IMR-90 (cell line): ENCODE measurements around the gene MMD. TPM values are rescaled to one million over a fixed set of nuclear protein-coding genes. Genes with fewer than 3 reads are reported as not detected.

Source experiments
- ATAC-seq: fragments of 200-7000 bp; cut with Tn5 transposase; 2 replicates; pipeline ENCODE4 v1.9.1; 2020; ENCODE audit warnings: low read depth, mild to moderate bottlenecking, moderate library complexity
- BruUV-seq: library from RNA; stranded (reverse); fragments of 400-500 nt; replicated peaks from 2 replicates; lab custom pipeline; 2021; lab: Mats Ljungman, UMichigan
- CTCF ChIA-PET: fragments of 300-600 bp; formaldehyde crosslinking; extraction: SDS; loops from one replicate; lab custom pipeline; 2021; ENCODE audit warnings: antibody characterized with exemption; lab: Yijun Ruan, JAX
- POLR2A ChIA-PET: fragments of 300-600 bp; sonication (Branson Sonifier 250); formaldehyde crosslinking; loops from one replicate; lab custom pipeline; 2022; ENCODE audit warnings: antibody characterized with exemption; ENCODE audit not compliant: unreplicated experiment; lab: Charles Lee
- DNase-seq: peaks from one replicate; pipeline ENCODE4 v3.0.0; 2013
- H2AFZ ChIP-seq: replicated peaks from 2 replicates; pipeline ENCODE3; 2013; ENCODE audit warnings: low read length, mild to moderate bottlenecking; ENCODE audit not compliant: poor library complexity
- H2AK5ac ChIP-seq: 2 replicates; pipeline ENCODE4 v1.6.1; 2013; ENCODE audit warnings: low read depth, low read length, inconsistent platforms
- H2AK9ac ChIP-seq: replicated peaks from 2 replicates; pipeline ENCODE3; 2013; ENCODE audit warnings: mild to moderate bottlenecking, low read depth, low read length, moderate library complexity; ENCODE audit not compliant: poor library complexity
- H2BK120ac ChIP-seq: 2 replicates; pipeline ENCODE4 v1.6.1; 2013; ENCODE audit warnings: low read depth, low read length, inconsistent platforms
- H2BK15ac ChIP-seq: 3 replicates; pipeline ENCODE4 v1.6.1; 2013; ENCODE audit warnings: low read depth, low read length, inconsistent platforms
- H2BK20ac ChIP-seq: 2 replicates; pipeline ENCODE4 v1.6.1; 2013; ENCODE audit warnings: low read depth, mild to moderate bottlenecking, inconsistent platforms, low read length, moderate library complexity
- H2BK5ac ChIP-seq: 2 replicates; pipeline ENCODE4 v1.6.1; 2013; ENCODE audit warnings: mild to moderate bottlenecking, low read depth, low read length, inconsistent platforms; ENCODE audit not compliant: poor library complexity, severe bottlenecking
- H3K14ac ChIP-seq: replicated peaks from 2 replicates; pipeline ENCODE4 v1.6.1; 2013; ENCODE audit warnings: low read depth, low read length, inconsistent platforms
- H3K18ac ChIP-seq: 2 replicates; pipeline ENCODE4 v1.6.1; 2013; ENCODE audit warnings: low read depth, low read length, control low read depth
- H3K23ac ChIP-seq: 2 replicates; pipeline ENCODE4 v1.6.1; 2013; ENCODE audit warnings: low read depth, low read length, inconsistent platforms
- H3K27ac ChIP-seq: 2 replicates; pipeline ENCODE4 v1.5.1; 2013; ENCODE audit warnings: mild to moderate bottlenecking, control low read depth, low read length; ENCODE audit not compliant: insufficient read depth
- H3K27me3 ChIP-seq: 2 replicates; pipeline ENCODE4 v1.6.1; 2013; ENCODE audit warnings: low read length; ENCODE audit not compliant: control insufficient read depth, insufficient read depth
- H3K36me3 ChIP-seq: 2 replicates; pipeline ENCODE4 v1.6.1; 2013; ENCODE audit warnings: low read length, mixed read lengths; ENCODE audit not compliant: control insufficient read depth, insufficient read depth
- H3K4ac ChIP-seq: 2 replicates; pipeline ENCODE4 v1.6.1; 2013; ENCODE audit warnings: low read depth, low read length, inconsistent platforms
- H3K4me1 ChIP-seq: 2 replicates; pipeline ENCODE4 v1.6.1; 2013; ENCODE audit warnings: low read length, mixed read lengths; ENCODE audit not compliant: control insufficient read depth, insufficient read depth
- H3K4me2 ChIP-seq: 2 replicates; pipeline ENCODE4 v1.6.1; 2013; ENCODE audit warnings: low read depth, mild to moderate bottlenecking, control low read depth, low read length, moderate library complexity
- H3K4me3 ChIP-seq: 2 replicates; pipeline ENCODE4 v1.5.1; 2013; ENCODE audit warnings: low read depth, mild to moderate bottlenecking, control low read depth, low read length, moderate library complexity; ENCODE audit not compliant: insufficient read depth
- H3K56ac ChIP-seq: 2 replicates; pipeline ENCODE4 v1.6.1; 2013; ENCODE audit warnings: low read length, inconsistent platforms; ENCODE audit not compliant: insufficient read depth; ENCODE audit errors: extremely low read depth
- H3K79me1 ChIP-seq, 2 experiments: 2 replicates each; pipeline ENCODE4 v1.6.1; 2013; ENCODE audit warnings: low read length in 2 of 2, inconsistent platforms in 1 of 2, low read depth in 1 of 2
- H3K9ac ChIP-seq: 2 replicates; pipeline ENCODE4 v1.6.1; 2013; ENCODE audit warnings: low read depth, low read length, control low read depth
- H3K9me1 ChIP-seq: 2 replicates; pipeline ENCODE4 v1.6.1; 2013; ENCODE audit warnings: low read length, inconsistent platforms; ENCODE audit not compliant: insufficient read depth
- H3K9me3 ChIP-seq: 2 replicates; pipeline ENCODE4 v1.6.1; 2013; ENCODE audit warnings: low read length; ENCODE audit not compliant: control insufficient read depth, insufficient read depth
- H4K20me1 ChIP-seq: 2 replicates; pipeline ENCODE4 v1.6.1; 2013; ENCODE audit warnings: low read length, inconsistent platforms; ENCODE audit not compliant: insufficient read depth
- H4K5ac ChIP-seq: 2 replicates; pipeline ENCODE4 v1.6.1; 2013; ENCODE audit warnings: mild to moderate bottlenecking, low read depth, low read length, control low read depth
- H4K8ac ChIP-seq, 2 experiments: 2 replicates each; pipeline ENCODE4 v1.6.1; 2013; ENCODE audit warnings: low read depth in 2 of 2, low read length in 2 of 2, control low read depth in 1 of 2, inconsistent platforms in 1 of 2
- H4K91ac ChIP-seq: 2 replicates; pipeline ENCODE4 v1.6.1; 2013; ENCODE audit warnings: low read depth, low read length, inconsistent platforms; ENCODE audit not compliant: insufficient read depth
- CEBPB ChIP-seq: IDR thresholded peaks from 2 replicates; pipeline ENCODE4 v1.6.1; 2012; ENCODE audit warnings: low read depth, low read length, improper control_type of control experiment
- CHD1 ChIP-seq: IDR thresholded peaks from 2 replicates; pipeline ENCODE4 v1.6.1; 2012; ENCODE audit warnings: low read depth, low read length, improper control_type of control experiment
- FOS ChIP-seq: fragments of 150-350 bp; IDR thresholded peaks from 2 replicates; pipeline ENCODE4 v1.6.1; 2016; ENCODE audit warnings: low read depth, low read length
- MAFK ChIP-seq: IDR thresholded peaks from 2 replicates; pipeline ENCODE4 v1.6.1; 2012; ENCODE audit warnings: low read depth, low read length, improper control_type of control experiment
- NFE2L2 ChIP-seq: fragments of 150-350 bp; IDR thresholded peaks from 2 replicates; pipeline ENCODE4 v1.6.1; 2016; ENCODE audit warnings: low read depth, mild to moderate bottlenecking, low read length
- RCOR1 ChIP-seq: IDR thresholded peaks from 2 replicates; pipeline ENCODE4 v1.6.1; 2012; ENCODE audit warnings: mild to moderate bottlenecking, low read length, improper control_type of control experiment; ENCODE audit not compliant: insufficient replicate concordance
- SMC3 ChIP-seq: fragments of 150-350 bp; IDR thresholded peaks from 2 replicates; pipeline ENCODE4 v1.6.1; 2016; ENCODE audit warnings: low read depth, mild to moderate bottlenecking, antibody characterized with exemption, low read length, moderate library complexity
- WGBS, 2 experiments: methylation state at CpG; one replicate each; pipeline versions ENCODE4 v1.1.5 to v1.1.7; 2013; ENCODE audit warnings: missing lambda C conversion rate in 2 of 2; ENCODE audit not compliant: insufficient read length in 1 of 2; ENCODE audit errors: extremely low coverage in 2 of 2; 5-methylcytosine and 5-hydroxymethylcytosine counted together
- dilution Hi-C: fragments of 300-500 bp; cut with HindIII; formaldehyde crosslinking; loops from one replicate; pipeline ENCODE4 v1.14.3; 2018; ENCODE audit warnings: low sequenced_read_pairs; ENCODE audit not compliant: unreplicated experiment
- in situ Hi-C: fragments of 300-500 bp; cut with MboI; formaldehyde crosslinking; loops from 3 replicates; pipeline ENCODE4 v1.14.3; 2019; ENCODE audit warnings: low sequenced_read_pairs, inconsistent platforms, mixed read lengths
- intact Hi-C: fragments of 100-400 bp; cut with micrococcal nuclease; formaldehyde crosslinking; loops from 2 replicates; pipeline ENCODE4 v1.10.0; 2022
- polyA plus RNA-seq, 3 experiments: library from polyadenylated mRNA; depleted of rRNA; stranded (reverse); fragments of >200 nt; gene quantifications; 2 replicates each; pipeline ENCODE4 v1.2.3, GENCODE V29; 2012; ENCODE audit warnings: low replicate concordance in 1 of 3
- total RNA-seq: library from RNA; depleted of rRNA; stranded (reverse); fragments of >200 nt; gene quantifications from 2 replicates; pipeline ENCODE4 v1.2.3, GENCODE V29; 2012
- TF ChIP-seq, protein P1 (sequence below): fragments of 150-350 bp; IDR thresholded peaks from 2 replicates; pipeline ENCODE4 v1.6.1; 2016; ENCODE audit warnings: low read depth, mild to moderate bottlenecking, low read length, moderate library complexity, borderline replicate concordance

Gene MMD
- total and polyA plus RNA-seq, 2 of the 4 experiments (the other 2 are of a cell fraction): 6.3 to 7.0 TPM

DNA sequence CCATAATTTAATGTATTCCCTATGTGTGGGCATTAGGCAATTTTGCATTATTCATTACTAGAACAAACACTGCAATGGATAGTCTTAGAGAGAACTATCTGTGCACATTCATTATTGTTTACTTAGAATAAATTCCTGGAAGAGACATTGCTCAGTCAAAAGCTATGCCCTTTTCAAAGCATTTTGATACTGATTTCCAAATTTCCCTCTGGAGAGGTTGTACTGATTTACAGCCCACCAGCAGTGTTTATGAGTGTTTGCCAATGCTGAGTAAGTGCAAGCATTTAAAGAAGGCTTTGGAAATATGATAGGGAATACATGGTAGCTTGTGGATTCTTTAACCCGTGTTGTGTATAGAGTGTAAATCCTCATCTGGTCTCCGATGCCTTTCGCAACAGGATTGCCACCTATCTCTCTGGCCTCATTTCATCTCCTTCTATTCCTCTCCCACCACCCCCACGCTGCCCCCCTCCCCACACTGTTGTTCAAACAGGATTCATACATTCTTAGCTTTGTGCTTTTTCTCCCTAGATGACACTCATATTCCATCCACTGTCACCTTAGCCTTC is 33.4 kb upstream of the MMD start:
- no peaks in the 10 kb centered on the region for H3K27me3 ChIP-seq
- no peaks in the 10 kb centered on the region for H3K79me1 ChIP-seq
- TF ChIP-seq, protein P1, sequence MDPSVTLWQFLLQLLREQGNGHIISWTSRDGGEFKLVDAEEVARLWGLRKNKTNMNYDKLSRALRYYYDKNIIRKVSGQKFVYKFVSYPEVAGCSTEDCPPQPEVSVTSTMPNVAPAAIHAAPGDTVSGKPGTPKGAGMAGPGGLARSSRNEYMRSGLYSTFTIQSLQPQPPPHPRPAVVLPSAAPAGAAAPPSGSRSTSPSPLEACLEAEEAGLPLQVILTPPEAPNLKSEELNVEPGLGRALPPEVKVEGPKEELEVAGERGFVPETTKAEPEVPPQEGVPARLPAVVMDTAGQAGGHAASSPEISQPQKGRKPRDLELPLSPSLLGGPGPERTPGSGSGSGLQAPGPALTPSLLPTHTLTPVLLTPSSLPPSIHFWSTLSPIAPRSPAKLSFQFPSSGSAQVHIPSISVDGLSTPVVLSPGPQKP: no peak
- TF ChIP-seq FOS (peak; percentile 46; the same call in 1 of the 2 replicates), RCOR1 (peak; percentile 56), SMC3 (no peak), CEBPB (peak; percentile 71), NFE2L2 (no peak), MAFK (peak; percentile 24; the same call in 1 of the 2 replicates), CHD1 (no peak)
- peak overlapping the region; percentile 69; the same call in 1 of the 2 replicates for H3K14ac ChIP-seq
- DNase-seq (peak; percentile 93), ATAC-seq (peak; percentile 76)
- no peak overlapping the region for H3K4me3 ChIP-seq
- no peak overlapping the region for H2AFZ ChIP-seq
- in situ Hi-C loops (no loop called here), dilution Hi-C loops (no loop called here), intact Hi-C loops (loop anchor here (1.0 kb wide), 1 partner anchor 22 kb away; no protein-coding TSS in a partner anchor)
- H3K4ac ChIP-seq: peak overlapping the region; percentile 89
- peak overlapping the region; percentile 56; the same call in 1 of the 3 replicates for H2BK15ac ChIP-seq
- H3K9me3 ChIP-seq: no peaks in the 10 kb centered on the region
- peak overlapping the region; percentile 93 for H2BK120ac ChIP-seq
- H4K5ac ChIP-seq: peak overlapping the region; percentile 6
- peak overlapping the region; percentile 44 for H3K56ac ChIP-seq
- peak overlapping the region; percentile 90 for H3K27ac ChIP-seq
- peak overlapping the region in 1 of 2 experiments; percentile 82; a peak in 2 of 4 replicates for H4K8ac ChIP-seq
- peak overlapping the region; percentile 76 for H2BK5ac ChIP-seq
- no CpG with 5 or more reads among the region's 4 CpGs for WGBS, 2 experiments
- ChIA-PET POLR2A (no interaction called here), CTCF (interaction anchor here (0.9 kb wide), 1 partner anchor 22 kb away, joined by 4 read pairs; no protein-coding TSS in a partner anchor)
- H2AK9ac ChIP-seq: no peak overlapping the region
- peak overlapping the region; percentile 83; the same call in 1 of the 2 replicates for H2BK20ac ChIP-seq
- peak overlapping the region; percentile 10; the same call in 1 of the 2 replicates for H3K9ac ChIP-seq
- H3K36me3 ChIP-seq: no peaks in the 10 kb centered on the region
- peak overlapping the region; percentile 85 for H4K91ac ChIP-seq
- peak overlapping the region; percentile 95 for H3K18ac ChIP-seq
- H3K4me1 ChIP-seq: peaks cover 32% of the 10 kb centered on the region
- H3K23ac ChIP-seq: peak overlapping the region; percentile 61; the same call in 1 of the 2 replicates
- H2AK5ac ChIP-seq: peak overlapping the region; percentile 79; the same call in 1 of the 2 replicates
- H3K4me2 ChIP-seq: peak overlapping the region; percentile 62
- no TSS peak for BruUV-seq
- H3K9me1 ChIP-seq: peaks cover 19% of the 10 kb centered on the region
- H4K20me1 ChIP-seq: no peaks in the 10 kb centered on the region
